Immature natural killer cell (primary cell): ENCODE measurements around the gene ZNF764. TPM values are rescaled to one million over a fixed set of nuclear protein-coding genes. Genes with fewer than 3 reads are reported as not detected.
A peak's percentile ranks its signal among the peaks of the same experiment; 100 is the strongest.

Experiments
- DNase-seq, 3 donors: peaks; one replicate each; pipeline ENCODE4 v3.0.0; 2022; ENCODE audit warnings: mixed read lengths in 1 of 3
- H3K27ac Mint-ChIP-seq, 6 donors: one replicate each; pipeline ENCODE4 v1.8.0; 2020; ENCODE audit warnings: mixed read lengths in 6 of 6, mild to moderate bottlenecking in 5 of 6, inconsistent platforms in 4 of 6, moderate library complexity in 3 of 6
- H3K27me3 Mint-ChIP-seq, 3 donors: one replicate each; pipeline ENCODE4 v1.8.0; 2020 to 2021; ENCODE audit warnings: low read depth in 3 of 3, mild to moderate bottlenecking in 3 of 3, mixed read lengths in 3 of 3, moderate library complexity in 3 of 3, inconsistent platforms in 1 of 3
- H3K36me3 Mint-ChIP-seq, 3 donors: one replicate each; pipeline ENCODE4 v1.8.0; 2020; ENCODE audit warnings: mixed read lengths in 3 of 3, inconsistent platforms in 2 of 3, mild to moderate bottlenecking in 2 of 3
- H3K4me1 Mint-ChIP-seq, 2 donors: one replicate each; pipeline ENCODE4 v1.8.0; 2020; ENCODE audit warnings: inconsistent platforms in 2 of 2, mild to moderate bottlenecking in 2 of 2, mixed read lengths in 2 of 2, moderate library complexity in 1 of 2
- H3K4me3 Mint-ChIP-seq, 5 donors: one replicate each; pipeline ENCODE4 v1.8.0; 2020; ENCODE audit warnings: mild to moderate bottlenecking in 5 of 5, mixed read lengths in 5 of 5, inconsistent platforms in 3 of 5, moderate library complexity in 3 of 5
- H3K9me3 Mint-ChIP-seq, 6 donors: one replicate each; pipeline ENCODE4 v1.8.0; 2020; ENCODE audit warnings: mild to moderate bottlenecking in 6 of 6, mixed read lengths in 6 of 6, inconsistent platforms in 4 of 6, moderate library complexity in 3 of 6
- polyA plus RNA-seq, 3 donors: library from polyadenylated mRNA; unstranded; fragments of 300-500 nt; fragmentation: Illumina TruSeq; gene quantifications; one replicate each; pipeline ENCODE4 v1.2.3, GENCODE V29; 2021

ZNF764 gene
- polyA plus RNA-seq, 3 donors from 2014 or later, result 1.3 to 6.3 (median 2.3) TPM

DNA sequence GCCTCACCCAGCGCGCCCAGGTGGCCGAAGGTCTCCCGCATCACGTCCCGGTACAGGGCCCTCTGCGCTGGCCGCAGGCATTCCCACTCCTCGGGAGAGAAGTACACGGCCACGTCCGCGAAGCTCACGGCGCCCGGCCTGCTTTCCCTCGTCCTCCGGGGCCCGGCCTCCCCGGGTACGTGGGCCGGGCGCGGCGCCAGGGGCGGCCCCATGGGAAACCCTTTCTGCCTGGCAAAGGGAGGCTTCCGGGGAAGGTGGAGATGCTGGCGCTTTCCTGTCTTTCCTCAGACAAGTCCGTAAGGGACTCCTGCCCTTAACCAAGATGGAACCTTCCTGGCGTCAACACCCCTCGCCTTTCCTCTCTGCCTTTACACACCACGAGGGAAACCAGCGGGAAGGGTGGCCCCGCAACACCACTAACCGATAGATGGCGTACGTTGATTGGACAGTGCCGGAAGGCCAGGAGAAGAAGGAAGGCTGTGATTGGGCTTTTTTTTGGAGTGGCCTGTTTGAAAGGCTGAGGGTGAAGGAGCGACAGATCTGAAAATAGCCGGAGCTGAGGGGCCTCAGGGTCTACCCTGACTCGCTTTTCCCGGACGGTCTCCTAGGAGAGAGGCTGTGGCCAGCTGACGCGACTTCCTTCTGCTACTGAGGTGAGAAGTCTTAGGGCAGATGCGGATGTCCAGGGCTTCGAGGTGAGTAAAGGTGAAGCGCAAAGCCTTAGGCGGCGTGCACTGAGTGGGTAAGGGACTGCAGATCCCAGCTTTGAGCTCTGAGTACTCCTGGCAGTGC, 27.4 kb upstream of the ZNF764 start, which contains the start of gene ZNF785:
Gene ZNF785, minus strand, starts transcription at position 298 of the 792 bp plus-strand sequence. Its CDS starts 86 bp downstream, at position 212.
- peak within 1 kb of the TSS; percentile 83 to 94 (median 88) for H3K27ac Mint-ChIP-seq
- H3K36me3 Mint-ChIP-seq, result peaks cover 0 to 4% (median 3%) of the 10 kb centered on the region in 3 donors
- H3K27me3 Mint-ChIP-seq, result peaks cover 0 to 6% (median 4%) of the 10 kb centered on the region in 3 donors
- DNase-seq, result peak; percentile 94 to 95 (median 95)
- H3K4me1 Mint-ChIP-seq, result peaks cover 19 to 27% of the 10 kb centered on the region in 2 donors
- peak within 1 kb of the TSS; percentile 84 to 96 (median 85) for H3K4me3 Mint-ChIP-seq
- H3K9me3 Mint-ChIP-seq, result no peaks in the 10 kb centered on the region

DNA sequence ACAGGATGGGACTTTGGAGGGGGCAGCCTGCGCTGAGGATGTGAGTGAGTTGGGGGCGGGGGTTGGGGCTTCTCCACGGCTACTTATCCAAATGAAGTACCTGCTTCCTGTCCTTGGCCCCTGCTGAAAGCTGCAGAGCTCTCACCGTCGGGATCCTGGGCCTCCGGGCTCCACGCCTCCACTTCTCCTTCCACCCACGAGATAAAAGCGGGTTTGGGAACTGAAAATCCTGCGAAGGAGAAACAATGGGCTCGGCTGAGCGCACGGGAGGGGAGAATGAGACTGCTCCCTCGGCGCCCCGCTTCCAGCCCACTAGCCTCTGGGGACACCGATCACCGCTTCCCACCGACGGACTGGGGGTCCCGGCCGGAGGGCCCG, 26.8 kb upstream of the ZNF764 start:
- H3K36me3 Mint-ChIP-seq, result peaks cover 0 to 4% (median 3%) of the 10 kb centered on the region in 3 donors
- H3K27me3 Mint-ChIP-seq, result peaks cover 0 to 6% (median 4%) of the 10 kb centered on the region in 3 donors

GRCh38 chr16:30582611-30583340, 24.6 kb upstream of the ZNF764 start:
- no peak overlapping the region for H3K4me3 Mint-ChIP-seq
- peaks cover 3 to 4% (median 3%) of the 10 kb centered on the region in 3 donors for H3K36me3 Mint-ChIP-seq
- no peak overlapping the region for H3K27ac Mint-ChIP-seq
- peaks cover 19 to 24% of the 10 kb centered on the region in 2 donors for H3K4me1 Mint-ChIP-seq
- DNase-seq, result no peak
- no peaks in the 10 kb centered on the region for H3K9me3 Mint-ChIP-seq
- peaks cover 0 to 4% (median 4%) of the 10 kb centered on the region in 3 donors for H3K27me3 Mint-ChIP-seq

More for the DNA sequence above, 26.8 kb upstream of the ZNF764 start:
- H3K4me3 Mint-ChIP-seq, result peak overlapping the region; percentile 84 to 96 (median 85)
- no peaks in the 10 kb centered on the region for H3K9me3 Mint-ChIP-seq
- H3K4me1 Mint-ChIP-seq, result peaks cover 19 to 27% of the 10 kb centered on the region in 2 donors
- no peak for DNase-seq
- H3K27ac Mint-ChIP-seq, result peak overlapping the region; percentile 30 to 83 (median 73)

- Mint-ChIP-seq H3K4me1 (peaks cover 16 to 21% of the 10 kb centered on the region in 2 donors), H3K4me3 (no peak overlapping the region), H3K27me3 (peaks cover 0 to 4% (median 4%) of the 10 kb centered on the region in 3 donors), H3K36me3 (peaks cover 3 to 4% (median 3%) of the 10 kb centered on the region in 3 donors), H3K27ac (no peak overlapping the region), H3K9me3 (no peaks in the 10 kb centered on the region)
- no peak for DNase-seq
Observed at GRCh38 chr16:30581457-30581856, 23.3 kb upstream of the ZNF764 start.

DNA sequence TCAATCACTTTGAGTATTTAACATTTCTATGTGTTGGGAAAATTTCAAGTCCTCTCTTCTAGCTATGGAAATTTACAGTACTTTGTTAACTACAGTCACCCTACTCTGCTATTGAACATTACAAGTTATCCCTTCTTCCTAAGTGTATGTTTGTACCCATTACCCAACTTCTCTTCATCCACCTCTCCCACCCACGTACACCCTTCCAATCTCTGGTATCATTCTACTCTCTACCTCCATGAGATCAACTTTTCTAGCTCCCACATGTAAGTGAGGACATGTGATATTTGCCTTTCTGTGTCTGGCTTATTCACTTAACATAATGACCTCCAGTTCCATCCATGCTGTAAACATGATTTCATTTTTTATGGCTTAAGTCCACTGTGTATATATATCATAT, 16.5 kb upstream of the ZNF764 start:
- H3K27ac Mint-ChIP-seq, result no peak overlapping the region
- peaks cover 0 to 3% (median 0%) of the 10 kb centered on the region in 3 donors for H3K36me3 Mint-ChIP-seq
- H3K27me3 Mint-ChIP-seq, result peaks cover 0 to 7% (median 0%) of the 10 kb centered on the region in 3 donors
- DNase-seq, result no peak
- H3K9me3 Mint-ChIP-seq, result no peaks in the 10 kb centered on the region
- H3K4me3 Mint-ChIP-seq, result peak overlapping the region in 1 of 5 donors; percentile 24
- peaks cover 21 to 28% of the 10 kb centered on the region in 2 donors for H3K4me1 Mint-ChIP-seq

DNA sequence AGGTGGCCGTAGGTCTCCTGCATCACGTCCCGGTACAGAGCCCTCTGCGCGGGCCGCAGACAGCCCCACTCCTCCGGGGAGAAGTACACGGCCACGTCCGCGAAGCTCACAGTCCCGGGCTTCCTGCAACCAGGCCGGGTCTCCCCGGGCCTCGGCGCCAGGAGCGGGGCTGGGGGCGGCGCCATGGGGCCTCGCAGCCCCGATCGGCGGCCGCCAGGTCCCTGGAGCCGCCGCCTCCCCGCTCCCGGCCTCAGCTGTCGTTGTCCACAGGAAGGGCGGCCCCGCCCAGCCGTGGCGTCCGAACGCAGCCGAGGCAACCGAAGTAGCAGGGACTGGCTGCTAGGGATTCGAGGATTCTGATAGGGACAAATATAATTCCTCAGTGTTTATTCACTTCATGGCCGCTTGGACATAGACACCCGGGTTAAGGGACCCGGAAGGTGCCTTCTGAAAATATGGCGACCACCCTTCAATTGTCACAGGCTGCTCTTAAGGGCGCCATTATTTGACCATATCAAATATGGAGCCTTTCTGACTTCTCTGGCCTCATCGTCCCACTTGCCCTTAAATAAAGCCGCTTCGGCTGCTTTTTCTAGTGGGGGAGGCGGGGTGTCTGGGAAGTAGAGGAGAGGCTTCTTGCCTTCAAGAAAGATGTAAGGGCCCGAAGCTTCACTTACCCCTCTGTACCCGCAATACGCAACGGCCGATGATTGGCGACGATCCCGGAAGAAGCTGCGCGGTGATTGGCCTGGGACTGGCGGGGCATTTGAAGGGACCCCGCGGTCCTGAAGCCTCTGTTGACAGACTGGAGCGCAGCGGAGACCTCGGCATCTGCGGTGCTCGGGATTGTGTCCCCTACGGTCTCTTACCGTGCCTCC, 13.5 kb upstream of the ZNF764 start, which contains the start of gene ZNF688:
Gene ZNF688, minus strand, starts transcription at position 270 of the 878 bp plus-strand sequence. Its CDS starts 85 bp downstream, at position 185.
- DNase-seq, result peak; percentile 95 to 97 (median 95)
- Mint-ChIP-seq H3K27me3 (peaks cover 0 to 15% (median 0%) of the 10 kb centered on the region in 3 donors), H3K4me3 (peak within 1 kb of the TSS; percentile 90 to 92 (median 91)), H3K36me3 (no peaks in the 10 kb centered on the region), H3K9me3 (no peaks in the 10 kb centered on the region), H3K27ac (peak within 1 kb of the TSS; percentile 93 to 98 (median 96)), H3K4me1 (peaks cover 29 to 35% of the 10 kb centered on the region in 2 donors)

GRCh38 chr16:30570636-30571444, 12.7 kb upstream of the ZNF764 start:
- no peaks in the 10 kb centered on the region for H3K36me3 Mint-ChIP-seq
- no peak for DNase-seq
- no peaks in the 10 kb centered on the region for H3K9me3 Mint-ChIP-seq
- H3K4me3 Mint-ChIP-seq, result peak overlapping the region; percentile 78 to 92 (median 90)
- H3K27me3 Mint-ChIP-seq, result peaks cover 0 to 20% (median 1%) of the 10 kb centered on the region in 3 donors
- peaks cover 29 to 35% of the 10 kb centered on the region in 2 donors for H3K4me1 Mint-ChIP-seq
- peak overlapping the region; percentile 87 to 98 (median 90) for H3K27ac Mint-ChIP-seq

GRCh38 chr16:30569746-30570635, 11.8 kb upstream of the ZNF764 start:
- Mint-ChIP-seq H3K27ac (peak overlapping the region in 4 of 6 donors; percentile 43 to 98 (median 78)), H3K9me3 (no peaks in the 10 kb centered on the region), H3K4me1 (peaks cover 29 to 35% of the 10 kb centered on the region in 2 donors), H3K27me3 (peaks cover 0 to 20% (median 2%) of the 10 kb centered on the region in 3 donors), H3K36me3 (no peaks in the 10 kb centered on the region), H3K4me3 (peak overlapping the region in 3 of 5 donors; percentile 17 to 92 (median 78))
- DNase-seq, result no peak

DNA sequence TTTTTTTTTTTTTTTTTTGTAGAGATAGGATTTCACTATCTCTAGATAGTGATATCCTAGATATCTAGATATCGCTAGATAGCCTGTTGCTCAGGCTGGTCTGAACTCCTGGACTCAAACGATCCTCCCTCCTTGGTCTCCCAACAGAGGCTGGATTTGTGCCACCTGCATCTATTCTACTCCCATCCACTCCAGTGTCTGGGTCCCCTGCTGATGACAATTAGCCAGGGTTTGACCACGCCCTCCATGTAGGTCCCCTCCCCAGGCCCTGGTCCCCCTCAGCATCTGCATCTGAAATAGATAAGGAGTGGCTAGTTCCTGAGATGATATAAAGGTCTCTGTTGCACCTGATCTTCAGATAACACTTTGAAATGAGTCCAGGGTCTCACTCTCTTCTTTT, 11.1 kb upstream of the ZNF764 start:
- Mint-ChIP-seq H3K4me1 (peaks cover 29 to 35% of the 10 kb centered on the region in 2 donors), H3K27me3 (peaks cover 0 to 18% (median 2%) of the 10 kb centered on the region in 3 donors)

GRCh38 chr16:30567991-30568638, 9.9 kb upstream of the ZNF764 start:
- peak; percentile 44 to 61 (median 51) for DNase-seq
- no peaks in the 10 kb centered on the region for H3K9me3 Mint-ChIP-seq
- H3K27me3 Mint-ChIP-seq, result peaks cover 0 to 21% (median 2%) of the 10 kb centered on the region in 3 donors
- no peaks in the 10 kb centered on the region for H3K36me3 Mint-ChIP-seq
- H3K4me1 Mint-ChIP-seq, result peaks cover 25 to 31% of the 10 kb centered on the region in 2 donors
- peak overlapping the region; percentile 51 to 73 (median 73) for H3K4me3 Mint-ChIP-seq
- peak overlapping the region; percentile 85 to 95 (median 92) for H3K27ac Mint-ChIP-seq

More for the DNA sequence above, 11.1 kb upstream of the ZNF764 start:
- Mint-ChIP-seq H3K27ac (peak overlapping the region in 4 of 6 donors; percentile 64 to 79 (median 68)), H3K9me3 (no peaks in the 10 kb centered on the region), H3K36me3 (no peaks in the 10 kb centered on the region), H3K4me3 (peak overlapping the region in 1 of 5 donors; percentile 13)
- DNase-seq, result no peak
